Measurements from ENCODE around the gene GAL. TPM values are rescaled to one million over a fixed set of nuclear protein-coding genes. Genes with fewer than 3 reads are reported as not detected.
A peak's percentile ranks its signal among the peaks of the same experiment; 100 is the strongest.

GAL gene
- total and polyA plus RNA-seq, 2 of the 8 experiments (the other 6 are each of a cell fraction or from before 2014, with no cell fraction given): 81.8 to 233 TPM

DNA sequence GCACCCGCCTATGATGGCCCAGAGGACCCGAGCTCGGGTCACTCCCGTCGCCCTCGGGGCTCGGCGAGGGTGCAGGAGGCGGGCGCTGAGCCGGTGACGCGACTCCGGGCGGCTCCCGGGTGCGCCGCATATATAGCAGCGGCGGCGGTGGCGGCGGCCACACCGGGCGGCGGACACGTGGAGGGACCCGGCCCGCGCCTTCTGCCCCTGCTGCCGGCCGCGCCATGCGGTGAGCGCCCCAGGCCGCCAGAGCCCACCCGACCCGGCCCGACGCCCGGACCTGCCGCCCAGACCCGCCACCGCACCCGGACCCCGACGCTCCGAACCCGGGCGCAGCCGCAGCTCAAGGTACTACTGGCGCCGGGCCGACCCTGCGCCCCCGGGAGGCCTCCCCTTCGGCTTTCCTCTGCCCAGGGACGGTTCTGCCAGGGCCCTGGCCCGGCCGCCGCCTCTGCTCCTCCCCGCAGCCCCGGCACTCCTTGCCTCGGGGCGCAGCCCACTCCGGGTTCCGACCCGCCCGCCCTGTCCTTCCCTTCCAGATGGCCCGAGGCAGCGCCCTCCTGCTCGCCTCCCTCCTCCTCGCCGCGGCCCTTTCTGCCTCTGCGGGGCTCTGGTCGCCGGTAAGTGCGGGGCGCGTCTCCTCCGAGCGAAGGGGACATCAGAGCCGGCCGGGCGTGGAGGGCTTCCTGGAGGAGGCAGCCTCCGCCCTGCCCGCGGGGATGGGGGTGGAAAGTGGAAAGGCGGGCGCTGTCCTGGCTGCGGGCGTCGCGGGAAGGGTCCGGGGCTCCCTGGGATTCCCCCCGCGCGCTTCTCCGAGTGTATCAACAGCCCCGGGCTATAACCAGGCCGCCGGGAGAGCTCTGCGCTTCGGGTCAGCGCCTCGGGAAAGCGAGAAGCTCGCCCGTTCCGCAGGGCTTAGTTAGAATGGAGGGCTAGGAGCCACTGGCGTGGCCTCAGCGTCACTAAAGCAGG is at the start of gene GAL (continued):
- TF ChIP-seq SIN3A (conservative IDR thresholded peaks at IDR 0.05 in 1 of 2, IDR thresholded peaks at IDR 0.05 in 1 of 2; ENCODE audit: low read depth in 1 of 2, low read length in 2 of 2) (no peak), GABPA (IDR thresholded peaks at IDR 0.05; ENCODE audit: borderline replicate concordance, insufficient read depth, low read length) (no peak), RAD21 (IDR thresholded peaks at IDR 0.05 in 1 of 2, conservative IDR thresholded peaks at IDR 0.05 in 1 of 2; ENCODE audit: low read depth in 2 of 2, low read length in 2 of 2) (no peak), TCF12 (IDR thresholded peaks at IDR 0.05; ENCODE audit: low read depth, low read length) (no peak), ASH2L (IDR thresholded peaks at IDR 0.05; ENCODE audit: low read length) (peak; percentile 34), CEBPB (IDR thresholded peaks at IDR 0.05; ENCODE audit: low read depth, low read length) (no peak), SRF (IDR thresholded peaks at IDR 0.05; ENCODE audit: low read depth, low read length) (no peak), EZH2 (IDR thresholded peaks at IDR 0.05; ENCODE audit: low read depth, low read length, severe bottlenecking) (peak; percentile 77), EGR1 (IDR thresholded peaks at IDR 0.05; ENCODE audit: borderline replicate concordance, low read depth, low read length) (no peak), HDAC2 (IDR thresholded peaks at IDR 0.05; ENCODE audit: borderline replicate concordance in 1 of 2, low read depth in 2 of 2, low read length in 2 of 2) (no peak), SP4 (IDR thresholded peaks at IDR 0.05; ENCODE audit: low read length) (no peak), JUND (IDR thresholded peaks at IDR 0.05; ENCODE audit: low read length) (no peak), CBX8 (IDR thresholded peaks at IDR 0.05; ENCODE audit: borderline replicate concordance, low read depth, low read length) (no peak), NANOG (IDR thresholded peaks at IDR 0.05; ENCODE audit: insufficient read depth, low read depth, low read length, poor library complexity, severe bottlenecking) (no peak), POLR2A (IDR thresholded peaks at IDR 0.05; ENCODE audit: control extremely low read depth in 1 of 2, low read depth in 2 of 2, low read length in 2 of 2) (peak in 1 of 2 experiments; percentile 52; a peak in 2 of 3 replicates), RXRA (IDR thresholded peaks at IDR 0.05; ENCODE audit: insufficient read depth, low read depth, low read length) (no peak), ZNF274 (IDR thresholded peaks at IDR 0.05; ENCODE audit: borderline replicate concordance, extremely low read depth, low read length) (no peak), CTBP2 (IDR thresholded peaks at IDR 0.05; ENCODE audit: borderline replicate concordance, insufficient read depth, insufficient read length, low read length) (no peak), FOSL1 (IDR thresholded peaks at IDR 0.05; ENCODE audit: insufficient read depth, low read depth, low read length) (no peak), GTF2F1 (IDR thresholded peaks at IDR 0.05; ENCODE audit: borderline replicate concordance, low read depth, low read length) (no peak)
- TF ChIP-seq, protein P1, sequence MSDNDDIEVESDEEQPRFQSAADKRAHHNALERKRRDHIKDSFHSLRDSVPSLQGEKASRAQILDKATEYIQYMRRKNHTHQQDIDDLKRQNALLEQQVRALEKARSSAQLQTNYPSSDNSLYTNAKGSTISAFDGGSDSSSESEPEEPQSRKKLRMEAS (IDR thresholded peaks at IDR 0.05): peak; percentile 80
- TF ChIP-seq, protein P2, sequence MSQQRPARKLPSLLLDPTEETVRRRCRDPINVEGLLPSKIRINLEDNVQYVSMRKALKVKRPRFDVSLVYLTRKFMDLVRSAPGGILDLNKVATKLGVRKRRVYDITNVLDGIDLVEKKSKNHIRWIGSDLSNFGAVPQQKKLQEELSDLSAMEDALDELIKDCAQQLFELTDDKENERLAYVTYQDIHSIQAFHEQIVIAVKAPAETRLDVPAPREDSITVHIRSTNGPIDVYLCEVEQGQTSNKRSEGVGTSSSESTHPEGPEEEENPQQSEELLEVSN (IDR thresholded peaks at IDR 0.05): peak; percentile 50
